OCI-LY3 (cell line): ENCODE data around the gene MYD88.

ENCODE experiments used
- H2AFZ ChIP-seq: fragments of 200-600, 300-600 bp; shearing (Covaris generic); 2 replicates; pipeline ENCODE4 v1.6.0; 2014; ENCODE audit warnings: antibody characterized with exemption, low read depth, low read length
- H3K27ac ChIP-seq: fragments of 200-600, 300-600 bp; sonication (generic); 2 replicates; pipeline ENCODE4 v1.5.1; 2014; ENCODE audit warnings: mild to moderate bottlenecking, low read length, moderate library complexity, mixed read lengths
- H3K27me3 ChIP-seq: fragments of 200-600, 300-600 bp; sonication (generic); 2 replicates; pipeline ENCODE4 v1.6.1; 2014; ENCODE audit warnings: low read depth, low read length, mixed read lengths
- H3K36me3 ChIP-seq: fragments of 200-600, 300-600 bp; sonication (generic); replicated peaks from 2 replicates; pipeline ENCODE3; 2014; ENCODE audit warnings: low read depth, low read length, mixed read lengths
- H3K4me1 ChIP-seq: fragments of 300-600, 200-600 bp; sonication (generic); 2 replicates; pipeline ENCODE4 v1.6.1; 2014; ENCODE audit warnings: low read length, mixed read lengths
- H3K4me2 ChIP-seq: fragments of 200-600, 300-600 bp; sonication (generic); 2 replicates; pipeline ENCODE4 v1.6.1; 2014; ENCODE audit warnings: low read length, mixed read lengths
- H3K4me3 ChIP-seq: fragments of 300-600, 200-600 bp; sonication (generic); 2 replicates; pipeline ENCODE4 v1.5.1; 2014; ENCODE audit warnings: antibody characterized with exemption, mild to moderate bottlenecking, low read length, moderate library complexity
- H3K79me2 ChIP-seq: fragments of 300-600, 200-600 bp; shearing (Covaris generic); 2 replicates; pipeline ENCODE4 v1.6.1; 2014; ENCODE audit warnings: mild to moderate bottlenecking, low read length, mixed read lengths
- H3K9ac ChIP-seq: fragments of 300-600, 200-600 bp; shearing (Covaris generic); 2 replicates; pipeline ENCODE4 v1.6.0; 2014; ENCODE audit warnings: mild to moderate bottlenecking, low read length, moderate library complexity
- H3K9me3 ChIP-seq: fragments of 200-600, 300-600 bp; shearing (Covaris generic); 2 replicates; pipeline ENCODE4 v1.6.1; 2014; ENCODE audit warnings: low read length, mixed read lengths; ENCODE audit not compliant: insufficient read depth
- H4K20me1 ChIP-seq: fragments of 200-600, 300-600 bp; sonication (generic); 2 replicates; pipeline ENCODE4 v1.6.1; 2016; ENCODE audit warnings: low read length, mixed read lengths; ENCODE audit not compliant: insufficient read depth
- EZH2phosphoT487 ChIP-seq: fragments of 200-600 bp; shearing (Covaris generic); IDR thresholded peaks from 2 replicates; pipeline ENCODE4 v1.6.1; 2018; ENCODE audit warnings: antibody characterized with exemption, mixed run types, low read depth
- TF ChIP-seq, protein P1 (sequence below): fragments of 200-600, 300-600 bp; sonication (generic); IDR thresholded peaks from 2 replicates; pipeline ENCODE4 v1.5.1; 2014; ENCODE audit warnings: antibody characterized with exemption, low read length, low read depth

The MYD88 gene

GRCh38 chr3:38125305-38126120 is 12.9 kb upstream of the MYD88 start:
- TF ChIP-seq, protein P1, sequence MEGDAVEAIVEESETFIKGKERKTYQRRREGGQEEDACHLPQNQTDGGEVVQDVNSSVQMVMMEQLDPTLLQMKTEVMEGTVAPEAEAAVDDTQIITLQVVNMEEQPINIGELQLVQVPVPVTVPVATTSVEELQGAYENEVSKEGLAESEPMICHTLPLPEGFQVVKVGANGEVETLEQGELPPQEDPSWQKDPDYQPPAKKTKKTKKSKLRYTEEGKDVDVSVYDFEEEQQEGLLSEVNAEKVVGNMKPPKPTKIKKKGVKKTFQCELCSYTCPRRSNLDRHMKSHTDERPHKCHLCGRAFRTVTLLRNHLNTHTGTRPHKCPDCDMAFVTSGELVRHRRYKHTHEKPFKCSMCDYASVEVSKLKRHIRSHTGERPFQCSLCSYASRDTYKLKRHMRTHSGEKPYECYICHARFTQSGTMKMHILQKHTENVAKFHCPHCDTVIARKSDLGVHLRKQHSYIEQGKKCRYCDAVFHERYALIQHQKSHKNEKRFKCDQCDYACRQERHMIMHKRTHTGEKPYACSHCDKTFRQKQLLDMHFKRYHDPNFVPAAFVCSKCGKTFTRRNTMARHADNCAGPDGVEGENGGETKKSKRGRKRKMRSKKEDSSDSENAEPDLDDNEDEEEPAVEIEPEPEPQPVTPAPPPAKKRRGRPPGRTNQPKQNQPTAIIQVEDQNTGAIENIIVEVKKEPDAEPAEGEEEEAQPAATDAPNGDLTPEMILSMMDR, result no peak
- H3K4me3 ChIP-seq, result no peak overlapping the region
- no peaks in the 10 kb centered on the region for H3K27me3 ChIP-seq
- no peak overlapping the region for H3K9ac ChIP-seq
- H3K36me3 ChIP-seq, result peaks cover 76% of the 10 kb centered on the region
- H3K27ac ChIP-seq, result no peak overlapping the region
- H3K4me2 ChIP-seq, result no peak overlapping the region
- peaks cover 5% of the 10 kb centered on the region; the same call in 1 of the 2 replicates for H3K79me2 ChIP-seq
- no peak overlapping the region for H2AFZ ChIP-seq
- no peaks in the 10 kb centered on the region for H3K9me3 ChIP-seq
- peaks cover 4% of the 10 kb centered on the region for H3K4me1 ChIP-seq
- peaks cover 22% of the 10 kb centered on the region for H4K20me1 ChIP-seq

- no peak overlapping the region for H3K9ac ChIP-seq
- H3K79me2 ChIP-seq, result peaks cover 6% of the 10 kb centered on the region; the same call in 1 of the 2 replicates
- H3K4me1 ChIP-seq, result peaks cover 12% of the 10 kb centered on the region
- no peak for TF ChIP-seq EZH2phosphoT487
- TF ChIP-seq, protein P1, result no peak
- peaks cover 30% of the 10 kb centered on the region for H4K20me1 ChIP-seq
- peaks cover 84% of the 10 kb centered on the region for H3K36me3 ChIP-seq
- H3K9me3 ChIP-seq, result no peaks in the 10 kb centered on the region
- H3K4me2 ChIP-seq, result no peak overlapping the region
- no peak overlapping the region for H2AFZ ChIP-seq
- H3K27ac ChIP-seq, result no peak overlapping the region
- no peaks in the 10 kb centered on the region for H3K27me3 ChIP-seq
- no peak overlapping the region for H3K4me3 ChIP-seq
These were observed 12.2 kb upstream of the MYD88 start for GRCh38 chr3:38126121-38126892.

- H3K79me2 ChIP-seq, result peaks cover 6% of the 10 kb centered on the region; the same call in 1 of the 2 replicates
- H3K27ac ChIP-seq, result no peak overlapping the region
- H3K36me3 ChIP-seq, result peaks cover 79% of the 10 kb centered on the region
- H4K20me1 ChIP-seq, result peaks cover 34% of the 10 kb centered on the region
- no peak overlapping the region for H3K9ac ChIP-seq
- no peaks in the 10 kb centered on the region for H3K9me3 ChIP-seq
- H3K4me1 ChIP-seq, result peaks cover 22% of the 10 kb centered on the region
- no peaks in the 10 kb centered on the region for H3K27me3 ChIP-seq
- no peak overlapping the region for H3K4me2 ChIP-seq
- no peak overlapping the region for H2AFZ ChIP-seq
- no peak overlapping the region for H3K4me3 ChIP-seq
- TF ChIP-seq, protein P1, result no peak
- TF ChIP-seq EZH2phosphoT487, result no peak
These were observed 10.7 kb upstream of the MYD88 start for GRCh38 chr3:38127611-38128302.

DNA sequence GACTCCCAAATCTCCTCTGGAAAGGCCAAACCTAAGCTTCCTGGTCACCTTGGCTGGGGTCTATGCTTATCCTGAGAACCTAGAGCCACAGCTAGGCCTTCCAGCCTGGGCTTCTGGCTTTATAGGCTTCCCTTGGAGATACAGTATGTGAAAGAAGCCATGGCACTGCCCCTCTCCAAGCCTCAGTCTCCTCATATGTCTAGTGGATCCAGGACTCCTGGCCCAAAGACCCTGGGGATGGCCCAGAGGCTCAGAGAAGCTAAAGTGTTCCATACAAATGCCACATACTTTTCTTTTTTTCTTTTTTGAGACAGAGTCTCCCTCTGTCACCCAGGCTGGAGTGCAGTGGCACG is 10.2 kb upstream of the MYD88 start:
- Histone ChIP-seq H3K79me2 (peaks cover 6% of the 10 kb centered on the region; the same call in 1 of the 2 replicates), H3K9ac (no peak overlapping the region), H3K4me3 (no peak overlapping the region), H2AFZ (no peak overlapping the region), H3K27me3 (no peaks in the 10 kb centered on the region), H3K4me1 (peaks cover 22% of the 10 kb centered on the region), H3K4me2 (no peak overlapping the region), H3K27ac (no peak overlapping the region), H3K9me3 (no peaks in the 10 kb centered on the region), H3K36me3 (peaks cover 76% of the 10 kb centered on the region), H4K20me1 (peaks cover 31% of the 10 kb centered on the region)
- no peak for TF ChIP-seq EZH2phosphoT487
- TF ChIP-seq, protein P1, result no peak
